WTC11 (cell line): Measurements from ENCODE around the gene ABCA13.
"Not testable (repeated sequence)": the region's sequence is repeated elsewhere in the genome, so short reads cannot be mapped to it uniquely, and the experiment has no call there.

ENCODE experiments used
- CREB1 ChIP-seq: sonication (generic); formaldehyde crosslinking; IDR thresholded peaks from 2 replicates; pipeline ENCODE4 v1.8.0; 2023; ENCODE audit warnings: mild to moderate bottlenecking, missing genetic modification reagents
- CREM ChIP-seq: sonication (generic); formaldehyde crosslinking; IDR thresholded peaks from 2 replicates; pipeline ENCODE4 v1.8.1; 2022; ENCODE audit warnings: mild to moderate bottlenecking, missing genetic modification reagents, moderate library complexity
- CTCF ChIP-seq: fragments of 200-600 bp; IDR thresholded peaks from 2 replicates; pipeline ENCODE4 v1.8.0; 2022; ENCODE audit warnings: antibody characterized with exemption
- EMX1 ChIP-seq: fragments of 250-450 bp; sonication (Bioruptor Pico); IDR thresholded peaks from 2 replicates; pipeline ENCODE4 v1.8.0; 2021; ENCODE audit warnings: mild to moderate bottlenecking
- FOXJ3 ChIP-seq: sonication (generic); formaldehyde crosslinking; IDR thresholded peaks from 2 replicates; pipeline ENCODE4 v1.9.0; 2021; ENCODE audit warnings: missing genetic modification reagents, mild to moderate bottlenecking, borderline replicate concordance
- HMGXB4 ChIP-seq: sonication (generic); formaldehyde crosslinking; IDR thresholded peaks from 2 replicates; pipeline ENCODE4 v1.8.1; 2023; ENCODE audit warnings: mild to moderate bottlenecking, moderate library complexity, missing genetic modification reagents
- JUN ChIP-seq: sonication (generic); formaldehyde crosslinking; IDR thresholded peaks from 2 replicates; pipeline ENCODE4 v1.8.0; 2023; ENCODE audit warnings: mild to moderate bottlenecking, missing genetic modification reagents
- TEAD1 ChIP-seq: sonication (generic); formaldehyde crosslinking; IDR thresholded peaks from 2 replicates; pipeline ENCODE4 v1.8.0; 2022; ENCODE audit warnings: mild to moderate bottlenecking, missing genetic modification reagents
- ZBTB21 ChIP-seq: sonication (generic); formaldehyde crosslinking; IDR thresholded peaks from 2 replicates; pipeline ENCODE4 v1.8.1; 2023; ENCODE audit warnings: mild to moderate bottlenecking, missing genetic modification reagents, borderline replicate concordance
- ZNF232 ChIP-seq: sonication (generic); formaldehyde crosslinking; IDR thresholded peaks from 2 replicates; pipeline ENCODE4 v1.8.0; 2022; ENCODE audit warnings: mild to moderate bottlenecking, missing genetic modification reagents

- TF ChIP-seq JUN (CRISPR knock-in tag); ZBTB21 (CRISPR knock-in tag); TEAD1 (CRISPR knock-in tag); CTCF; EMX1 (CRISPR knock-in tag); ZNF232; FOXJ3 (CRISPR knock-in tag); CREB1 (CRISPR knock-in tag); HMGXB4 (CRISPR knock-in tag); CREM (CRISPR knock-in tag): not testable (repeated sequence)
Observed at GRCh38 chr7:48200946-48201589, 29.8 kb downstream of the ABCA13 start.
